Mesenchymal stem cell (in vitro differentiated cells and primary cell): ENCODE measurements around the gene DNAAF2. TPM values are rescaled to one million over a fixed set of nuclear protein-coding genes. Genes with fewer than 3 reads are reported as not detected.

Experiments used
- DNase-seq: peaks from one replicate; pipeline ENCODE4 v3.0.0-alpha.2; 2013
- H2AFZ ChIP-seq: one replicate; pipeline ENCODE4 v1.6.1; 2013; ENCODE audit warnings: low read depth, mild to moderate bottlenecking, control low read depth, inconsistent platforms, low read length, moderate library complexity
- H2AK5ac ChIP-seq: 2 replicates; pipeline ENCODE4 v1.6.1; 2013; ENCODE audit warnings: low read length, moderate library complexity, mild to moderate bottlenecking, inconsistent platforms; ENCODE audit not compliant: severe bottlenecking
- H2BK120ac ChIP-seq: one replicate; pipeline ENCODE4 v1.6.1; 2013; ENCODE audit warnings: low read depth, mild to moderate bottlenecking, inconsistent platforms, low read length, moderate library complexity
- H2BK12ac ChIP-seq, 2 experiments: one replicate each; pipeline ENCODE4 v1.6.1; 2013; ENCODE audit warnings: inconsistent platforms in 2 of 2, low read length in 2 of 2, mild to moderate bottlenecking in 2 of 2, moderate library complexity in 2 of 2, control low read depth in 1 of 2
- H2BK15ac ChIP-seq: one replicate; pipeline ENCODE4 v1.6.1; 2013; ENCODE audit warnings: mild to moderate bottlenecking, low read depth, inconsistent platforms; ENCODE audit not compliant: poor library complexity, severe bottlenecking
- H2BK5ac ChIP-seq: 2 replicates; pipeline ENCODE4 v1.6.1; 2013; ENCODE audit warnings: low read depth, mild to moderate bottlenecking, low read length, control low read depth, inconsistent platforms; ENCODE audit not compliant: poor library complexity, severe bottlenecking
- H3K14ac ChIP-seq, 2 experiments: one replicate each; pipeline ENCODE4 v1.6.1; 2013; ENCODE audit warnings: inconsistent platforms in 2 of 2, low read length in 2 of 2, control low read depth in 1 of 2, mild to moderate bottlenecking in 1 of 2, moderate library complexity in 1 of 2
- H3K18ac ChIP-seq, 2 experiments: one replicate each; pipeline ENCODE4 v1.6.1; 2013; ENCODE audit warnings: inconsistent platforms in 2 of 2, low read length in 2 of 2, control low read depth in 1 of 2, low read depth in 1 of 2, mild to moderate bottlenecking in 1 of 2
- H3K23ac ChIP-seq, 2 experiments: one replicate each; pipeline ENCODE4 v1.6.1; 2013; ENCODE audit warnings: inconsistent platforms in 2 of 2, low read length in 2 of 2, mild to moderate bottlenecking in 2 of 2, moderate library complexity in 2 of 2, control low read depth in 1 of 2
- H3K27ac ChIP-seq: 2 replicates; pipeline ENCODE4 v1.5.1; 2013; ENCODE audit warnings: mild to moderate bottlenecking, moderate library complexity, low read length, control low read depth, inconsistent platforms; ENCODE audit not compliant: poor library complexity, severe bottlenecking
- H3K27me3 ChIP-seq, 2 experiments: 2 replicates each; pipeline versions ENCODE4 v1.6.1 to v1.7.0; 2013; ENCODE audit warnings: low read length in 2 of 2, mild to moderate bottlenecking in 2 of 2, moderate library complexity in 2 of 2, control low read depth in 1 of 2, inconsistent platforms in 1 of 2; ENCODE audit not compliant: control insufficient read depth in 1 of 2, insufficient read depth in 1 of 2
- H3K36me3 ChIP-seq, 2 experiments: 2 replicates each; pipeline versions ENCODE4 v1.6.1 to v1.7.0; 2013; ENCODE audit warnings: low read length in 2 of 2, control low read depth in 1 of 2, inconsistent platforms in 1 of 2, low read depth in 1 of 2, mild to moderate bottlenecking in 1 of 2; ENCODE audit not compliant: insufficient read depth in 2 of 2, control insufficient read depth in 1 of 2
- H3K4ac ChIP-seq, 2 experiments: one replicate each; pipeline ENCODE4 v1.6.1; 2013; ENCODE audit warnings: inconsistent platforms in 2 of 2, low read length in 2 of 2, mild to moderate bottlenecking in 2 of 2, moderate library complexity in 2 of 2, control low read depth in 1 of 2, low read depth in 1 of 2
- H3K4me1 ChIP-seq: 2 replicates; pipeline ENCODE4 v1.6.1; 2013; ENCODE audit warnings: low read depth, low read length, control low read depth; ENCODE audit not compliant: control insufficient read depth, insufficient read depth
- H3K4me2 ChIP-seq: 2 replicates; pipeline ENCODE4 v1.6.1; 2013; ENCODE audit warnings: low read length, mild to moderate bottlenecking, inconsistent platforms; ENCODE audit not compliant: poor library complexity, severe bottlenecking
- H3K4me3 ChIP-seq, 2 experiments: 2 replicates each; pipeline versions ENCODE4 v1.5.1 to v1.7.0; 2013; ENCODE audit warnings: low read length in 2 of 2, mild to moderate bottlenecking in 2 of 2, control low read depth in 1 of 2, low read depth in 1 of 2; ENCODE audit not compliant: insufficient read depth in 1 of 2
- H3K79me1 ChIP-seq: replicated peaks from 2 replicates; pipeline ENCODE4 v1.6.1; 2013; ENCODE audit warnings: mild to moderate bottlenecking, control low read depth, low read length, inconsistent platforms; ENCODE audit not compliant: poor library complexity, severe bottlenecking
- H3K9ac ChIP-seq: 2 replicates; pipeline ENCODE4 v1.7.0; 2013; ENCODE audit warnings: mild to moderate bottlenecking, low read length, moderate library complexity
- H3K9me3 ChIP-seq: 2 replicates; pipeline ENCODE4 v1.7.0; 2013; ENCODE audit warnings: mild to moderate bottlenecking, low read length; ENCODE audit not compliant: control insufficient read depth
- H4K8ac ChIP-seq: one replicate; pipeline ENCODE4 v1.6.1; 2013; ENCODE audit warnings: inconsistent platforms, mild to moderate bottlenecking, low read length, moderate library complexity
- H4K91ac ChIP-seq: one replicate; pipeline ENCODE4 v1.6.1; 2013; ENCODE audit warnings: mild to moderate bottlenecking, low read length, inconsistent platforms
- WGBS: methylation state at CpG from one replicate; pipeline ENCODE4 v1.1.7; 2013; ENCODE audit warnings: mixed read lengths; 5-methylcytosine and 5-hydroxymethylcytosine counted together
- small RNA-seq: library from polyadenylated mRNA; stranded (forward); fragments of <200 nt; extraction: miRNeasy Mini kit (QIAGEN cat#:217004); gene quantifications from one replicate; pipeline ENCODE3, GENCODE V24; 2013; ENCODE audit warnings: low read depth

The DNAAF2 gene

DNA sequence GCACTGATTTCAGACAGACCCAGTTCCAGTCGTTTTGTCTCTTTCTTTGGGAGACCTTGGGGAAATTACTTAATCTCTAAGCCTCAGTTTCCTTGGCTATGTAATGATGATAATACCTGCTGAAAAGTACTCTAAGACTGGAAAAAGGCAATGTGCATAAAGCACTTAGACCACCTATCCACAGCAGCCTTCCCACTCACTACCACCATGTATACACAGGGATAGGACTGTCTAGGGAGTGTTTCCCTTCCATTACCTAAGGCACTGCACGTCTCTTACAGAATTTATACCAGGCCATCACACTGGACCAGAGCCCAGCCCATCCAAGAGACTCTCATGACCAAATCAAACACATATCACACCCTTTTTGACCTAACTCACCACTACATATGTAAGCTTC lies 55.2 kb downstream of the DNAAF2 start:
- H2BK5ac ChIP-seq = no peak overlapping the region
- H3K4me3 ChIP-seq = no peak overlapping the region
- no peak overlapping the region for H2BK120ac ChIP-seq
- H3K9ac ChIP-seq = no peak overlapping the region
- H3K4me1 ChIP-seq = peaks cover 8% of the 10 kb centered on the region
- H2BK12ac ChIP-seq = no peak overlapping the region
- H3K14ac ChIP-seq = peak overlapping the region in 1 of 2 experiments; percentile 59
- H2AK5ac ChIP-seq = no peak overlapping the region
- H3K23ac ChIP-seq = no peak overlapping the region
- no peaks in the 10 kb centered on the region for H3K27me3 ChIP-seq
- no peak overlapping the region for H2AFZ ChIP-seq
- H3K27ac ChIP-seq = no peak overlapping the region
- no peaks in the 10 kb centered on the region for H3K9me3 ChIP-seq
- peaks cover 30 to 61% of the 10 kb centered on the region in 2 experiments for H3K36me3 ChIP-seq
- H3K79me1 ChIP-seq = peaks cover 16% of the 10 kb centered on the region
- peak overlapping the region in 1 of 2 experiments; percentile 61 for H3K18ac ChIP-seq
- H4K91ac ChIP-seq = no peak overlapping the region
- no peak overlapping the region for H3K4ac ChIP-seq
- 98% methylated on average over 2 of the region's 2 CpGs for WGBS
- H4K8ac ChIP-seq = no peak overlapping the region
- H3K4me2 ChIP-seq = no peak overlapping the region
- no peak for DNase-seq
- no peak overlapping the region for H2BK15ac ChIP-seq

DNA sequence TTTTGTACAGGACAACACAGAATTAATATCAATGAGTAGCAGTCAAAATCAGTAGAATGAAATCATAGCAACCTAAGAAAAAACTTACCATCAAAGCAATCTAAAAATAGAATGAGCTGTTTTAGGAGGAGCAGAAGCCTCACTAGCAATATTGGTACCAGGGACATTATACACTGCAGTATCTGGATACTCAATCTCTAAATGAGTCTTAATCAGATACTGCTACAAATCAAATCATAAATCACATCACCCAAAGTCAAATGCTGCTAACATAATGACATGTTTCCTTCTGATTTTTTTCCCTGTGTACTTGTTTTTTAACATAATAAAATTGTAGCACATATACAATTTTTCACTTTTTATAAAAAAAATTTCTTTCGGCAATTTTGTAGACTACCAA lies 56.9 kb downstream of the DNAAF2 start:
- H3K4ac ChIP-seq = no peak overlapping the region
- H4K8ac ChIP-seq = no peak overlapping the region
- H3K4me1 ChIP-seq = peaks cover under 1% of the 10 kb centered on the region
- no peak overlapping the region for H3K4me3 ChIP-seq
- 98% methylated on average over 1 of the region's 1 CpG for WGBS
- no peak overlapping the region for H3K9ac ChIP-seq
- no peak for DNase-seq
- H4K91ac ChIP-seq = no peak overlapping the region
- no peak overlapping the region for H2BK5ac ChIP-seq
- peaks cover 19 to 59% of the 10 kb centered on the region in 2 experiments for H3K36me3 ChIP-seq
- no peaks in the 10 kb centered on the region for H3K27me3 ChIP-seq
- no peaks in the 10 kb centered on the region for H3K9me3 ChIP-seq
- H3K27ac ChIP-seq = no peak overlapping the region
- H3K79me1 ChIP-seq = peaks cover 17% of the 10 kb centered on the region
- H2BK12ac ChIP-seq = no peak overlapping the region
- no peak overlapping the region for H3K23ac ChIP-seq
- H2BK15ac ChIP-seq = no peak overlapping the region
- H2BK120ac ChIP-seq = no peak overlapping the region
- H2AK5ac ChIP-seq = no peak overlapping the region
- H3K14ac ChIP-seq = no peak overlapping the region
- H3K4me2 ChIP-seq = no peak overlapping the region
- no peak overlapping the region for H3K18ac ChIP-seq
- H2AFZ ChIP-seq = no peak overlapping the region

Small RNAs within 50 kb of the gene (small RNA-seq; reads per million reads assigned to genes)
- gene AL139099.3 (not detected), gene AL139099.4 (not detected), gene RF00019 (not detected), gene RNU6ATAC30P (not detected)
